Activated CD4-positive, alpha-beta T cell treated with anti-CD3 and anti-CD28 coated beads for 48 hours (primary cell): ENCODE measurements around the gene DIP2B.

Source experiments
- DNase-seq: peaks from one replicate; pipeline ENCODE4 v3.0.0-alpha.2; 2020

Gene DIP2B

GRCh38 chr12:50579757-50580267, 75.0 kb downstream of the DIP2B start:
- DNase-seq = no peak

- no peak for DNase-seq
These were observed 75.7 kb downstream of the DIP2B start for GRCh38 chr12:50580436-50580835.

GRCh38 chr12:50581226-50582184, 76.7 kb downstream of the DIP2B start:
- no peak for DNase-seq

GRCh38 chr12:50584135-50584534, 79.3 kb downstream of the DIP2B start:
- DNase-seq = no peak

- DNase-seq = peak; percentile 52
These were observed 85.1 kb downstream of the DIP2B start for GRCh38 chr12:50589650-50590435.

GRCh38 chr12:50590869-50591268, 86.1 kb downstream of the DIP2B start:
- no peak for DNase-seq

- DNase-seq = no peak
These were observed 90.9 kb downstream of the DIP2B start for GRCh38 chr12:50595667-50596066.

- peak; percentile 75 for DNase-seq
These were observed 92.7 kb downstream of the DIP2B start for GRCh38 chr12:50597200-50598195.

GRCh38 chr12:50598321-50598862, 93.6 kb downstream of the DIP2B start:
- DNase-seq = no peak

- no peak for DNase-seq
These were observed 94.7 kb downstream of the DIP2B start for GRCh38 chr12:50599366-50600095.

GRCh38 chr12:50600364-50600763, 95.6 kb downstream of the DIP2B start:
- no peak for DNase-seq

GRCh38 chr12:50603817-50604639, 99.2 kb downstream of the DIP2B start:
- no peak for DNase-seq

GRCh38 chr12:50604640-50604920, 99.8 kb downstream of the DIP2B start:
- no peak for DNase-seq

- DNase-seq = no peak
These were observed 102.0 kb downstream of the DIP2B start for GRCh38 chr12:50606675-50607375.

- no peak for DNase-seq
These were observed 104.6 kb downstream of the DIP2B start for GRCh38 chr12:50609292-50609874.

- DNase-seq = no peak
These were observed 105.4 kb downstream of the DIP2B start for GRCh38 chr12:50610171-50610570.

- DNase-seq = no peak
These were observed 106.4 kb downstream of the DIP2B start for GRCh38 chr12:50611021-50611744.

- DNase-seq = no peak
These were observed 108.1 kb downstream of the DIP2B start for GRCh38 chr12:50612882-50613281.

GRCh38 chr12:50613463-50613862, 108.7 kb downstream of the DIP2B start:
- no peak for DNase-seq
